Epidermal melanocyte (primary cell): ENCODE results near the gene TTC38.
A peak's percentile ranks its signal among the peaks of the same experiment; 100 is the strongest.

Experiments used
- DNase-seq: peaks from one replicate; pipeline ENCODE4 v3.0.0; 2011; ENCODE audit warnings: low spot score; ENCODE audit not compliant: insufficient read length

TTC38 gene

GRCh38 chr22:46267431-46268279 lies at the start of gene TTC38:
Gene TTC38, plus strand, starts transcription at chr22:46268008. Its CDS starts 32 bp downstream, at chr22:46268040.
- DNase-seq, result peak; percentile 98

- no peak for DNase-seq
These were observed 48.2 kb upstream of the TTC38 start for GRCh38 chr22:46219636-46220035.

- no peak for DNase-seq
These were observed 46.9 kb upstream of the TTC38 start for GRCh38 chr22:46220921-46221320.

- DNase-seq, result no peak
These were observed 43.5 kb upstream of the TTC38 start for GRCh38 chr22:46224044-46224897.

- no peak for DNase-seq
These were observed 42.9 kb upstream of the TTC38 start for GRCh38 chr22:46224898-46225290.

GRCh38 chr22:46225631-46226030 lies 42.2 kb upstream of the TTC38 start:
- DNase-seq, result no peak

GRCh38 chr22:46226577-46226976 lies 41.2 kb upstream of the TTC38 start:
- no peak for DNase-seq

- no peak for DNase-seq
These were observed 38.1 kb upstream of the TTC38 start for GRCh38 chr22:46229701-46230100.

GRCh38 chr22:46230262-46230901 lies 37.4 kb upstream of the TTC38 start:
- DNase-seq, result no peak

- DNase-seq, result no peak
These were observed 34.6 kb upstream of the TTC38 start for GRCh38 chr22:46233231-46233630.

- DNase-seq, result no peak
These were observed 32.8 kb upstream of the TTC38 start for GRCh38 chr22:46234969-46235368.

GRCh38 chr22:46237453-46238124 lies 30.2 kb upstream of the TTC38 start:
- no peak for DNase-seq

- no peak for DNase-seq
These were observed 29.3 kb upstream of the TTC38 start for GRCh38 chr22:46238541-46238940.

GRCh38 chr22:46239261-46240048 lies 28.4 kb upstream of the TTC38 start:
- no peak for DNase-seq

- no peak for DNase-seq
These were observed 27.7 kb upstream of the TTC38 start for GRCh38 chr22:46240073-46240472.

- no peak for DNase-seq
These were observed 27.3 kb upstream of the TTC38 start for GRCh38 chr22:46240506-46240905.

GRCh38 chr22:46240907-46241306 lies 26.9 kb upstream of the TTC38 start:
- no peak for DNase-seq

GRCh38 chr22:46241396-46242007 lies 26.3 kb upstream of the TTC38 start:
- no peak for DNase-seq

- DNase-seq, result no peak
These were observed 25.7 kb upstream of the TTC38 start for GRCh38 chr22:46242076-46242475.

GRCh38 chr22:46244771-46245170 lies 23.0 kb upstream of the TTC38 start:
- no peak for DNase-seq
